Measurements from ENCODE around the gene GCDH.

Gene GCDH

DNA sequence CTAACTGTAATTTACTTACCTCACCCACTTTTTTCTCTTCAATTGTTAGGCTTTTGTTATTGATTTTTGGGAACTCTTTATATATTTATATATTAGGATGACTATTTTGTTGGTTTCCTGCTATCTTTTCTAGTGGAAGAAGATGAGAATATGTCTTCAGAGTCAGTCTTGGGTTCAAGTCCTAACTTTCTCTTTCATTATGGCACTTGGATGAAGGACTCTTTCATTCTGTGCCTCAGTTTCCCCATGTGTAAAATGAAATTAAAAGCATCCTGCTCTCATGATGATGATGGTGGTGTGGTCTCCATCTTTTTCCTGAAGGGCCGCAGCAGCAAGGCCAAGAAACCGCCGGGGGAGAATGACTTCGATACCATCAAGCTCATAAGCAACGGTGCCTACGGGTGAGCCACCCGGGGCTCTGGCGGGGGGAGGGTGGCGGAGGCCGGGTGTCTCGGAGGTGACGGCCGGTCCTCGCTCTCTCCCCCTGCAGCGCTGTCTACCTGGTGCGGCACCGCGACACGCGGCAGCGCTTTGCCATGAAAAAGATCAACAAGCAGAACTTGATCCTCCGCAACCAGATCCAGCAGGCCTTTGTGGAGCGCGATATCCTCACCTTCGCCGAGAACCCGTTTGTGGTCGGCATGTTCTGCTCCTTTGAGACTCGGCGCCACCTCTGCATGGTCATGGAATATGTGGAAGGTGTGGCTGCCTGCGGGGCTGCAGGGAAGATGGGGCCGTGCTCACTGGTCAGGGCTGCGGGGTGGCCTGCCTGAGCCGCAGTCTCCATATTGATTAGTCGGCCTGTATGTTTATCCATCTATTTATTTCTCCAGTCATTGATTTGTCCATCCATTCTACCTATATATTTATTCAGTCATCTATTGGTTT is 32.7 kb upstream of the GCDH start:
- Histone ChIP-seq H3K4me1 (no peaks in the 10 kb centered on the region), H3K27me3 (no peaks in the 10 kb centered on the region), H3K9me3 (replicated peaks in 1 of 11) (peaks cover 0 to 16% (median 8%) of the 10 kb centered on the region in 11 experiments; a peak in 8 of 22 replicates), H4K20me1 (no peaks in the 10 kb centered on the region), H3K4me3 (no peak overlapping the region), H3K36me3 (no peaks in the 10 kb centered on the region), H3K4me2 (no peak overlapping the region), H3K27ac (no peak overlapping the region), H3K9ac (no peak overlapping the region)
- no peak for TF ChIP-seq Cebpa-rat (IDR thresholded peaks at IDR 0.05)

GRCh38 chr19:12859546-12859945 is 31.4 kb upstream of the GCDH start:
- no peaks in the 10 kb centered on the region for H3K4me1 ChIP-seq
- H3K36me3 ChIP-seq, result no peaks in the 10 kb centered on the region
- H3K9me3 ChIP-seq (replicated peaks in 1 of 11), result peaks cover 0 to 16% (median 8%) of the 10 kb centered on the region in 11 experiments; a peak in 8 of 22 replicates
- no peaks in the 10 kb centered on the region for H3K27me3 ChIP-seq
- no peak overlapping the region for H3K4me3 ChIP-seq
- H4K20me1 ChIP-seq, result no peaks in the 10 kb centered on the region
- H3K27ac ChIP-seq, result no peak overlapping the region
- no peak overlapping the region for H3K4me2 ChIP-seq
- no peak overlapping the region for H3K9ac ChIP-seq
- TF ChIP-seq Cebpa-rat (IDR thresholded peaks at IDR 0.05), result no peak

- Histone ChIP-seq H3K9ac (no peak overlapping the region), H3K36me3 (no peaks in the 10 kb centered on the region; a peak in 1 of 22 replicates), H4K20me1 (no peaks in the 10 kb centered on the region), H3K4me1 (peaks cover 9 to 14% (median 12%) of the 10 kb centered on the region in 10 experiments; a peak in 19 of 20 replicates), H3K4me2 (no peak overlapping the region), H3K27me3 (no peaks in the 10 kb centered on the region), H3K9me3 (replicated peaks in 1 of 11) (no peaks in the 10 kb centered on the region), H3K4me3 (no peak overlapping the region), H3K27ac (no peak overlapping the region)
- TF ChIP-seq Cebpa-rat (IDR thresholded peaks at IDR 0.05), result no peak
Observed at GRCh38 chr19:12864143-12864542, 26.8 kb upstream of the GCDH start.

DNA sequence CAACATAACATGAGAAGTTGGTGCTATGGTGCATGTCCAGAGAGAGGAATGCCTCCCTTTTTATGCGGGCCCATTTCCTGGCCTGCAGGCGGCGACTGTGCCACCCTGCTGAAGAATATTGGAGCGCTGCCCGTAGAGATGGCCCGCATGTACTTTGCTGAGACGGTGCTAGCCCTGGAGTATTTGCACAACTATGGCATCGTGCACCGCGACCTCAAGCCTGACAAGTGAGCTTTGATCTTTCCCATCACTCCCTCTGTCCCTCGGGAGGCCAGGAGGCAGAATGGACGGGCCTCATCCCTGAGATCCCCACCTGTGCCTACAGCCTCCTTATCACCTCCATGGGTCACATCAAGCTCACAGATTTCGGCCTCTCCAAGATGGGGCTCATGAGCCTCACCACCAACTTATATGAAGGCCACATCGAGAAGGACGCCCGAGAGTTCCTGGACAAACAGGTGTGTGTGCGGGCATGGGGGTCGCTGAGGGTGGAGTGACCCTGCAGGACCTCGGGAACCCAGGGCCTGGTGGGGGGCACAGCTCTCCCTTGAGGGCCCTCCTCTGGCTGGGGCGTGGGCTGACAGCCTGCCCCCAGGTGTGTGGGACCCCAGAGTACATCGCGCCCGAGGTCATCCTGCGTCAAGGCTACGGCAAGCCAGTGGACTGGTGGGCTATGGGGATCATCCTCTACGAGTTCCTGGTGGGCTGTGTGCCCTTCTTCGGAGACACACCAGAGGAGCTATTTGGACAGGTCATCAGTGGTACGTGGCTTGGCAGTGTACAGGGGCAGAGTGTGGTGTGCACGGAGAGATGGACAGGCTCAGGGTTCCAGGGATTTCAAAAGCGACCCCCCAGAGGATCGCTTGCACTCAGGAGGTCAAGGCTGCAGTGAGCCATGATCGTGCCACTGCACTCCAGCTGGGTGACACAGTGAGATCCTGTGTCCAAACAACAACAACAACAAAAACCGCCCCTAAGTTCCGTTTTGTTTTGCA is 25.9 kb upstream of the GCDH start:
- Histone ChIP-seq H4K20me1 (no peaks in the 10 kb centered on the region), H3K36me3 (no peaks in the 10 kb centered on the region; a peak in 1 of 22 replicates), H3K9ac (no peak overlapping the region), H3K27me3 (no peaks in the 10 kb centered on the region), H3K9me3 (replicated peaks in 1 of 11) (no peaks in the 10 kb centered on the region), H3K4me1 (peaks cover 9 to 14% (median 12%) of the 10 kb centered on the region in 10 experiments; a peak in 19 of 20 replicates), H3K4me2 (no peak overlapping the region), H3K4me3 (no peak overlapping the region), H3K27ac (no peak overlapping the region)
- no peak for TF ChIP-seq Cebpa-rat (IDR thresholded peaks at IDR 0.05)

GRCh38 chr19:12865746-12866415 is 25.1 kb upstream of the GCDH start:
- Histone ChIP-seq H3K36me3 (peaks cover 0 to 4% (median 0%) of the 10 kb centered on the region in 11 experiments; a peak in 2 of 22 replicates), H3K9ac (no peak overlapping the region), H3K4me3 (no peak overlapping the region), H3K27ac (no peak overlapping the region), H3K9me3 (replicated peaks in 1 of 11) (no peaks in the 10 kb centered on the region), H3K4me2 (no peak overlapping the region), H3K27me3 (no peaks in the 10 kb centered on the region), H4K20me1 (no peaks in the 10 kb centered on the region), H3K4me1 (peaks cover 9 to 14% (median 12%) of the 10 kb centered on the region in 10 experiments; a peak in 19 of 20 replicates)
- TF ChIP-seq Cebpa-rat (IDR thresholded peaks at IDR 0.05), result no peak

GRCh38 chr19:12866416-12867119 is 24.4 kb upstream of the GCDH start:
- no peak overlapping the region for H3K27ac ChIP-seq
- H4K20me1 ChIP-seq, result peaks cover 0 to 5% (median 0%) of the 10 kb centered on the region in 11 experiments; a peak in 1 of 22 replicates
- H3K4me2 ChIP-seq, result peak overlapping the region in 10 of 11 experiments; percentile 79 to 96 (median 84); a peak in 14 of 22 replicates
- no peaks in the 10 kb centered on the region for H3K27me3 ChIP-seq
- H3K9ac ChIP-seq, result no peak overlapping the region
- H3K9me3 ChIP-seq (replicated peaks in 1 of 11), result no peaks in the 10 kb centered on the region
- peaks cover 9 to 14% (median 12%) of the 10 kb centered on the region in 10 experiments; a peak in 19 of 20 replicates for H3K4me1 ChIP-seq
- H3K36me3 ChIP-seq, result peaks cover 0 to 4% (median 0%) of the 10 kb centered on the region in 11 experiments; a peak in 2 of 22 replicates
- no peak for TF ChIP-seq Cebpa-rat (IDR thresholded peaks at IDR 0.05)
- H3K4me3 ChIP-seq, result no peak overlapping the region; a peak in 2 of 20 replicates

GRCh38 chr19:12867120-12868099 is 23.6 kb upstream of the GCDH start:
- Histone ChIP-seq H3K4me3 (peak overlapping the region; percentile 39 to 69 (median 50)), H3K9ac (peak overlapping the region in 10 of 11 experiments; percentile 34 to 65 (median 54); a peak in 17 of 22 replicates), H4K20me1 (peaks cover 0 to 9% (median 0%) of the 10 kb centered on the region in 11 experiments; a peak in 2 of 22 replicates), H3K9me3 (replicated peaks in 1 of 11) (0 out of 22 replicates have a peak, but pooled peaks cover 0 to under 1% (median 0%) of the 10 kb centered on the region in 11 experiments), H3K36me3 (peaks cover 0 to 9% (median 0%) of the 10 kb centered on the region in 11 experiments; a peak in 3 of 22 replicates), H3K27ac (peak overlapping the region in 4 of 11 experiments; percentile 11 to 47 (median 22); a peak in 3 of 22 replicates), H3K27me3 (no peaks in the 10 kb centered on the region), H3K4me1 (peaks cover 9 to 14% (median 12%) of the 10 kb centered on the region in 10 experiments; a peak in 19 of 20 replicates), H3K4me2 (peak overlapping the region; percentile 79 to 96 (median 85))
- TF ChIP-seq Cebpa-rat (IDR thresholded peaks at IDR 0.05), result no peak

All from BLaER1 treated with 17β-estradiol and CSF1 and Interleukin-3, amounts not matched to agents 10 nM and 100 nM (cell line).